Smooth muscle cell (in vitro differentiated cells): ENCODE data around the gene ACE. TPM values are rescaled to one million over a fixed set of nuclear protein-coding genes. Genes with fewer than 3 reads are reported as not detected.

Experiments
- DNase-seq: peaks from one replicate; lab custom pipeline; 2025; ENCODE audit not compliant: unreplicated experiment; lab: John Stamatoyannopoulos, UW
- H2AFZ ChIP-seq: fragments of 200-600 bp; sonication (generic); 2 replicates; pipeline ENCODE4 v1.6.0; 2016; ENCODE audit warnings: antibody characterized with exemption, low read depth, mild to moderate bottlenecking
- H3F3A ChIP-seq: fragments of 200-600 bp; sonication (generic); 2 replicates; pipeline ENCODE4 v1.6.0; 2017; ENCODE audit warnings: antibody characterized with exemption, low read depth
- H3K27ac ChIP-seq: fragments of 200-600 bp; sonication (generic); 2 replicates; pipeline ENCODE4 v1.5.1; 2016; ENCODE audit warnings: low read depth, mild to moderate bottlenecking
- H3K27me3 ChIP-seq: fragments of 200-600 bp; sonication (generic); 2 replicates; pipeline ENCODE4 v1.6.1; 2016; ENCODE audit warnings: low read depth, mild to moderate bottlenecking
- H3K36me3 ChIP-seq: fragments of 200-600 bp; sonication (generic); 2 replicates; pipeline ENCODE4 v1.5.1; 2016; ENCODE audit warnings: low read depth
- H3K4me1 ChIP-seq: fragments of 200-600 bp; sonication (generic); 2 replicates; pipeline ENCODE4 v1.5.1; 2016; ENCODE audit warnings: low read depth
- H3K4me2 ChIP-seq: fragments of 200-600 bp; sonication (generic); 2 replicates; pipeline ENCODE4 v1.6.0; 2016; ENCODE audit warnings: mild to moderate bottlenecking
- H3K4me3 ChIP-seq: fragments of 200-600 bp; sonication (generic); 2 replicates; pipeline ENCODE4 v1.5.1; 2016; ENCODE audit warnings: mild to moderate bottlenecking
- H3K79me2 ChIP-seq: fragments of 200-600 bp; sonication (generic); 2 replicates; pipeline ENCODE4 v1.6.0; 2016; ENCODE audit warnings: low read depth, mild to moderate bottlenecking
- H3K9ac ChIP-seq: fragments of 200-600 bp; sonication (generic); 2 replicates; pipeline ENCODE4 v1.6.0; 2016; ENCODE audit warnings: low read depth
- H3K9me3 ChIP-seq: fragments of 200-600 bp; sonication (generic); replicated peaks from 2 replicates; pipeline ENCODE4 v1.5.1; 2016; ENCODE audit warnings: low read depth
- H4K20me1 ChIP-seq: fragments of 200-600 bp; sonication (generic); 2 replicates; pipeline ENCODE4 v1.6.0; 2016; ENCODE audit warnings: low read depth
- WGBS: methylation state at CpG from one replicate; pipeline ENCODE4 v1.1.7; 2016; ENCODE audit warnings: low lambda C conversion rate; 5-methylcytosine and 5-hydroxymethylcytosine counted together
- polyA plus RNA-seq: library from polyadenylated mRNA; unstranded; fragments of >200 nt; fragmentation: Nextera tagmentation; extraction: Ambion mirVana; gene quantifications from 2 replicates; pipeline ENCODE4 v1.2.1, GENCODE V29; 2016
- total RNA-seq: library from RNA; depleted of rRNA; stranded (reverse); fragments of >200 nt; gene quantifications from 2 replicates; pipeline ENCODE4 v1.2.3, GENCODE V29; 2014
- TF ChIP-seq, protein P1 (sequence below): fragments of 200-600 bp; sonication (generic); IDR thresholded peaks from 2 replicates; pipeline ENCODE4 v1.5.1; 2017; ENCODE audit warnings: borderline replicate concordance, mild to moderate bottlenecking, antibody characterized with exemption; ENCODE audit not compliant: insufficient read depth, poor library complexity, severe bottlenecking

The ACE gene
- total and polyA plus RNA-seq, 2 experiments from 2014 or later: 1.5 to 2.0 TPM

DNA sequence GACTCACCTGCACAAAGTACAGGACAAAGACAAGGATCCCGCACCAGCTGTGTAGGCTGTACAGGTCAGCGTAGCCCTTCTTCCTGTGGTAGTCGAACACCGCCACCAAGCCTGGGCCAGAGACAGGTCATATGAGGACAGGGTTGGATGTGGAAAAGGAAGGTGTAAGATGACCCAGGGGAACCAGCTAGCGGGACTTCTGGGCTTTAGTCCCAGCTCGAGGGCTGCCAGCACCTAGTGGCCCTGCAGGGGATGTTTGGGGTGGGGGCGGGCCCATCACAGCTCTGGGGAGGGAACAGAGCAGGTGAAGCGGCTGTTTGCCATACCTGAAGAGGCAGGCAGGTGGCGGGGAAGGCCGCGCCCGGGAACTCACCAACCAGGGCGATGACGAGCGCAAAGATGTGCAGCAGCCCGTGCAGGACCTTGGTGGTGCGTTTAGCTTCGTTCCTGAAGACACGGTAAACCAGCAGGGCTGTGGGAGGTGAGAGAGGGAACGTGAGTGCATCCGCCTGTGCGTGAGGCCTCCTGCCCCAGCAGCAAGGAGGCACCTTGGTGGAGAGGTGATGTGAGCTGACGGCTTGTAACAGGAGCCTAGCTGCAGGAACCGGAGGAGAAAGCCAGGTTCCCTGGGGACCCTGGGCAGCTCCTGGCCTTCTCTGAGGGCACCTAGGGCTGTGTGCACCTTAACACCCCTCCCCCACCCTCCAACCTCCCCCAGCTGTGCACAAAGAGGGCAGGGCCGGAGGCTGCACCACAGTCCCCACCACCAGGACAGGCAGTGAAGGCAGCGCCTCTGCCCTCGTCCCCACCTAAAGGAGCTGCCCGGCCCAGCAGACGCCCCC is 41.0 kb upstream of the ACE start:
- Histone ChIP-seq H3K27me3 (no peaks in the 10 kb centered on the region), H4K20me1 (peaks cover 7% of the 10 kb centered on the region), H3K4me3 (no peak overlapping the region), H3F3A (peaks cover 18% of the 10 kb centered on the region), H2AFZ (no peak overlapping the region), H3K79me2 (peaks cover 15% of the 10 kb centered on the region), H3K4me1 (peaks cover 7% of the 10 kb centered on the region), H3K27ac (no peak overlapping the region), H3K36me3 (no peaks in the 10 kb centered on the region), H3K4me2 (no peak overlapping the region), H3K9ac (no peak overlapping the region), H3K9me3 (no peaks in the 10 kb centered on the region)
- WGBS: 95% methylated on average over 29 of the region's 29 CpGs
- TF ChIP-seq, protein P1, sequence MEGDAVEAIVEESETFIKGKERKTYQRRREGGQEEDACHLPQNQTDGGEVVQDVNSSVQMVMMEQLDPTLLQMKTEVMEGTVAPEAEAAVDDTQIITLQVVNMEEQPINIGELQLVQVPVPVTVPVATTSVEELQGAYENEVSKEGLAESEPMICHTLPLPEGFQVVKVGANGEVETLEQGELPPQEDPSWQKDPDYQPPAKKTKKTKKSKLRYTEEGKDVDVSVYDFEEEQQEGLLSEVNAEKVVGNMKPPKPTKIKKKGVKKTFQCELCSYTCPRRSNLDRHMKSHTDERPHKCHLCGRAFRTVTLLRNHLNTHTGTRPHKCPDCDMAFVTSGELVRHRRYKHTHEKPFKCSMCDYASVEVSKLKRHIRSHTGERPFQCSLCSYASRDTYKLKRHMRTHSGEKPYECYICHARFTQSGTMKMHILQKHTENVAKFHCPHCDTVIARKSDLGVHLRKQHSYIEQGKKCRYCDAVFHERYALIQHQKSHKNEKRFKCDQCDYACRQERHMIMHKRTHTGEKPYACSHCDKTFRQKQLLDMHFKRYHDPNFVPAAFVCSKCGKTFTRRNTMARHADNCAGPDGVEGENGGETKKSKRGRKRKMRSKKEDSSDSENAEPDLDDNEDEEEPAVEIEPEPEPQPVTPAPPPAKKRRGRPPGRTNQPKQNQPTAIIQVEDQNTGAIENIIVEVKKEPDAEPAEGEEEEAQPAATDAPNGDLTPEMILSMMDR: no peak
- DNase-seq: no peak

DNA sequence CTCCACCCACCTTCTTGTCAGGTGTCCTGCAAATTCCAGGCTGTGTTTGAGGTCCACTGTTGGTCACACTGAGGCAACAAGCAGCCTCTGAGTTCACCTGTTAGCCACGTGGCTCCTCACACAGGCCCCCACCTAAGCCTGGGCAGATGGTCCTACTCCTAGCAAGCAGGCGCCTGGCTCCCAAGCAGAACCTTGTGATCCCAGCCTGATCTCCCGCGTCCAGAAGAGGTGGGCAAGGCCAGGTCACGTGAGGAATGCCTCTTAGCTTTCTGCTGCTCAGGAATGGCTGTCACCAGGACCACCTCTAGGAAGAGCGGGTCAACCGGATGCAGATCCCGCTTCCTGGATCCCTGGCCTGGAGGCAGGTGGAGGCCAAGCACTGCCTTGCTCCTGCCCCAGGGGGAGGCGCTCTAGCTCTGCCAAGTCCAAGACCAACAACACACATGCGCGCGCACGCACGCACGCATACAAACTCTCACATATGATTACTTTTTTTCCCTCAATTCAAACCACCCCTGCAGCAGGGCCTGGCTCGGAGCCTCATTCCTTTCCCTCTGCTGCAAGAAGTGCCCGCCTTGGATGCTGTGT is 40.2 kb upstream of the ACE start:
- TF ChIP-seq, protein P1: no peak
- Histone ChIP-seq H3K27ac (no peak overlapping the region), H3K4me1 (peaks cover 7% of the 10 kb centered on the region), H3K4me2 (no peak overlapping the region), H3K27me3 (no peaks in the 10 kb centered on the region), H2AFZ (no peak overlapping the region), H3F3A (peaks cover 17% of the 10 kb centered on the region), H3K9ac (no peak overlapping the region), H3K9me3 (no peaks in the 10 kb centered on the region), H3K36me3 (no peaks in the 10 kb centered on the region), H4K20me1 (peaks cover 7% of the 10 kb centered on the region), H3K4me3 (no peak overlapping the region), H3K79me2 (peaks cover 17% of the 10 kb centered on the region)
- no peak for DNase-seq
- 92% methylated on average over 17 of the region's 17 CpGs for WGBS

GRCh38 chr17:63437287-63438091 is 39.4 kb upstream of the ACE start:
- Histone ChIP-seq H3K9ac (no peak overlapping the region), H3K4me3 (no peak overlapping the region), H4K20me1 (peaks cover 11% of the 10 kb centered on the region), H3K9me3 (no peaks in the 10 kb centered on the region), H3K36me3 (no peaks in the 10 kb centered on the region), H3K27me3 (no peaks in the 10 kb centered on the region), H3K79me2 (peaks cover 17% of the 10 kb centered on the region), H3K4me2 (no peak overlapping the region), H3K4me1 (peaks cover 7% of the 10 kb centered on the region), H2AFZ (no peak overlapping the region), H3K27ac (no peak overlapping the region), H3F3A (peaks cover 11% of the 10 kb centered on the region)
- WGBS: 96% methylated on average over 27 of the region's 55 CpGs
- DNase-seq: no peak
- TF ChIP-seq, protein P1: no peak
